GM19324 (cell line): ENCODE results near the gene HMOX1.

Experiments used
- ATAC-seq: cut with Tn5 transposase; IDR thresholded peaks from one replicate; pipeline ENCODE4 v1.9.1; 2021; ENCODE audit warnings: mild to moderate bottlenecking, moderate library complexity; ENCODE audit not compliant: unreplicated experiment, low FRiP score

The HMOX1 gene

GRCh38 chr22:35400501-35400790 is 19.6 kb downstream of the HMOX1 start:
- ATAC-seq: no peak

GRCh38 chr22:35401863-35402262 is 21.0 kb downstream of the HMOX1 start:
- ATAC-seq: no peak

GRCh38 chr22:35403356-35403755 is 22.5 kb downstream of the HMOX1 start:
- no peak for ATAC-seq

GRCh38 chr22:35404176-35404575 is 23.3 kb downstream of the HMOX1 start:
- ATAC-seq: no peak

GRCh38 chr22:35406443-35406842 is 25.5 kb downstream of the HMOX1 start:
- no peak for ATAC-seq

GRCh38 chr22:35407362-35407761 is 26.5 kb downstream of the HMOX1 start:
- no peak for ATAC-seq

GRCh38 chr22:35409783-35410662 is 29.1 kb downstream of the HMOX1 start:
- ATAC-seq: peak; percentile 55

GRCh38 chr22:35410663-35411034 is 29.8 kb downstream of the HMOX1 start:
- ATAC-seq: peak; percentile 3

- no peak for ATAC-seq
Measured at GRCh38 chr22:35411102-35411501, 30.2 kb downstream of the HMOX1 start.

GRCh38 chr22:35413624-35414023 is 32.7 kb downstream of the HMOX1 start:
- ATAC-seq: no peak

- ATAC-seq: no peak
Measured at GRCh38 chr22:35417606-35418005, 36.7 kb downstream of the HMOX1 start.

GRCh38 chr22:35418088-35418487 is 37.2 kb downstream of the HMOX1 start:
- ATAC-seq: no peak

GRCh38 chr22:35418731-35419130 is 37.8 kb downstream of the HMOX1 start:
- no peak for ATAC-seq

- no peak for ATAC-seq
Measured at GRCh38 chr22:35419756-35420155, 38.9 kb downstream of the HMOX1 start.

GRCh38 chr22:35421121-35421520 is 40.2 kb downstream of the HMOX1 start:
- no peak for ATAC-seq

GRCh38 chr22:35422145-35422544 is 41.2 kb downstream of the HMOX1 start:
- no peak for ATAC-seq

- no peak for ATAC-seq
Measured at GRCh38 chr22:35422936-35423335, 42.0 kb downstream of the HMOX1 start.

GRCh38 chr22:35424081-35424480 is 43.2 kb downstream of the HMOX1 start:
- ATAC-seq: no peak

GRCh38 chr22:35424761-35425160 is 43.9 kb downstream of the HMOX1 start:
- ATAC-seq: no peak

- ATAC-seq: no peak
Measured at GRCh38 chr22:35425546-35425945, 44.6 kb downstream of the HMOX1 start.

GRCh38 chr22:35425971-35426800 is 45.3 kb downstream of the HMOX1 start:
- no peak for ATAC-seq

- no peak for ATAC-seq
Measured at GRCh38 chr22:35426801-35427140, 45.9 kb downstream of the HMOX1 start.
